ENCODE results near the gene CLIP1.

CLIP1 gene

DNA sequence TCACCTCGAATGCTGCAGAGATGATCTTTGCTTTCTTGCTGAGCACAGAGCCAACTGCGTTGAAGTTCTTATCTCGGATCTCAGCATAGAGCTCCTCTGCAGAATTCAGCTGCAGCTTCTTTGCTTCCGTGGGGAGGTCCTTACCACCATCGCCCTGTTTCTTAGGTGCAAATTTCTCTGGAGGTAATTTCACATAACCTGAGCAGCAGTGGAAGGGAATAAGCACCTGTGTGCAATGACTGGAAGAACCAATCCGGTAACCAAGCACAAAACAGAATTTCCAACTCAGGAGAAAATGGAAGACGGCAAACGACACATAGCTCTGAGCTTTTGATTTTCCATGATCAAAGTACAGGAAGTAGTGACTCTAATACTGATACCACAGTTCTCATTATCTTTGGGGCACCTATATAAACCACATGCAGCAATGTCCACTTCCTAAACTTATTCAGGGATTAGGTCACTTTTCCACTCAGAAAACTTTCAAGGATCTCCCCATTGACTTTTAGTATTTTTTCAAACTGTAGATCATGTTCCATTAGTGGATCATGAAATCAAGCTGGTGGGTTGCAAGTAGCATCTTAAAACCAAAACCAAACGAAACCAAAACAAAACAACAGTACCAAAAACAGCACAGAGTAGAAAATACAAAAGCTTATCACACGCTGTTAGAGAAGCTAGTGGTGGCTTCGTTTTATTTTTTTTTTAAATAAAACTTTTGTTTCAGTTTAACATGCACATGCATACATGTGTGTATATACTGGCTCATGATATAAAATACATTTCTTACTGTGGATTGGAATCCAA is 177.7 kb downstream of the CLIP1 start:
- DNase-seq, result no peak

- DNase-seq, result no peak
These were observed 178.5 kb downstream of the CLIP1 start for GRCh38 chr12:122243965-122244364.

DNA sequence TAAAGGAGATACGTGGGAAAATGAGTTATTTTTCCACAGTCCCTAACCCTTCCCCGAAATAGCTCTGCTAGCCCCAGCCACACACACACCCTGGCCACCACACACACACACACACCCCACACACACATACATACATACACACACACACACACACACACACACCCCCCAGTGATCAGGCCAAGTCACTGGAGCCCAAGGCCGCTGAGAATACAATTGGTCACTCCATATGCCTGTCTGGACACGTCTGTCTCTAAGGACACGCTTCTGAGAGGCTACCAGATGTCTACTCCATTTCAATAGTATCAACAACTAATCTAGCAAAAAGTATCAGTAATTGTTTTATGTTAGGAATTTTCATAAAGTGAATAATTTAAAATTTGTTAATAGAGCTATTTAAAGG is 183.6 kb downstream of the CLIP1 start:
- DNase-seq, result no peak

DNA sequence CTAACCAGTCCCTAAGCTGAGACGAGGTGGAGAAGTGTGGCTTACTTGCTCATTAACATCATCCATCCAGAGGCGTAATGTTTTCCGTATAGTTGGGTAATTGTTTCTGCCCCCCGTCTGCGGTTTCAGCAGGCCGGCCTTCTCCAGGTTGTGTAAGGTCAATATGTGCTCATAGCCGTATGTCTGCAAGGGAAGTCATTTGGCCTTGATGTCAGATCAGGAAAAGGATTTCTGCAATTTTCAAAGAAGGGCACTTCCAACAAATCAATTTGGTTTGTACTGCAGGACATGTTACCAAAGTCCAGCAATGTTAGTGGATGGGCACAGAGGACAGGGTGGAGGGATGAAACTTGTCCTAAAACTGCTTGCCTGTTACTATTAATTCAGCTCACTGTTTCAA is 186.7 kb downstream of the CLIP1 start:
- DNase-seq, result peak; percentile 22 to 55

DNA sequence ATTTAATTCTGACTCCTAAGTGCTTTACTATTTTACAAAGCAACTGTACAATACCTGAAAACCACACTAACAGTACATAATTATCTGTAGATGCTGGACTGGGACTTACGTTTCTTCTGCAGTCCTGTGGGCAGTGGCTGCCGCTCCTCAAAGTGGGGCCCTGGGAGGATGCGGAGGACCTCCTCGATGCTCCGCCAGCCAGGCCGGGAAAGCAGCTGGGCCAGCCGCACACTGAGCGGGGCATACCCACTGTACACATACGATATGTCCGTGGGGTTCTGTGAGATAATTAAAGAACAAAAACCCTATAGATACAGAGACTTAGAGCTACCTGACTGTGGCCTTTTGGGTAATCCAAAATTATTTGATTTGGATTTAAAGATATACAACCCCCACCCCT is 189.8 kb downstream of the CLIP1 start:
- DNase-seq, result no peak

GRCh38 chr12:122230798-122231197 is 191.7 kb downstream of the CLIP1 start:
- no peak for DNase-seq

GRCh38 chr12:122228092-122228491 is 194.4 kb downstream of the CLIP1 start:
- DNase-seq, result no peak

GRCh38 chr12:122227341-122227740 is 195.1 kb downstream of the CLIP1 start:
- no peak for DNase-seq

GRCh38 chr12:122226366-122227125 is 195.9 kb downstream of the CLIP1 start:
- no peak for DNase-seq

- peak; percentile 99 for DNase-seq
These were observed 196.6 kb downstream of the CLIP1 start, which contains the start of gene DIABLO for GRCh38 chr12:122225683-122226365. Gene DIABLO, minus strand, starts transcription at chr12:122226052. Its CDS starts 38 bp downstream, at chr12:122226014.

All from inflammatory macrophage treated with lipopolysaccharide for 1 hour (primary cell).